HG03520 (cell line): ENCODE data around the gene SPRYD4.
A peak's percentile ranks its signal among the peaks of the same experiment; 100 is the strongest.
"Not testable (repeated sequence)": the region's sequence is repeated elsewhere in the genome, so short reads cannot be mapped to it uniquely, and the experiment has no call there.

Experiments
- ATAC-seq: cut with Tn5 transposase; IDR thresholded peaks from one replicate; pipeline ENCODE4 v1.9.1; 2021; ENCODE audit warnings: mild to moderate bottlenecking, moderate library complexity; ENCODE audit not compliant: unreplicated experiment

Gene SPRYD4

DNA sequence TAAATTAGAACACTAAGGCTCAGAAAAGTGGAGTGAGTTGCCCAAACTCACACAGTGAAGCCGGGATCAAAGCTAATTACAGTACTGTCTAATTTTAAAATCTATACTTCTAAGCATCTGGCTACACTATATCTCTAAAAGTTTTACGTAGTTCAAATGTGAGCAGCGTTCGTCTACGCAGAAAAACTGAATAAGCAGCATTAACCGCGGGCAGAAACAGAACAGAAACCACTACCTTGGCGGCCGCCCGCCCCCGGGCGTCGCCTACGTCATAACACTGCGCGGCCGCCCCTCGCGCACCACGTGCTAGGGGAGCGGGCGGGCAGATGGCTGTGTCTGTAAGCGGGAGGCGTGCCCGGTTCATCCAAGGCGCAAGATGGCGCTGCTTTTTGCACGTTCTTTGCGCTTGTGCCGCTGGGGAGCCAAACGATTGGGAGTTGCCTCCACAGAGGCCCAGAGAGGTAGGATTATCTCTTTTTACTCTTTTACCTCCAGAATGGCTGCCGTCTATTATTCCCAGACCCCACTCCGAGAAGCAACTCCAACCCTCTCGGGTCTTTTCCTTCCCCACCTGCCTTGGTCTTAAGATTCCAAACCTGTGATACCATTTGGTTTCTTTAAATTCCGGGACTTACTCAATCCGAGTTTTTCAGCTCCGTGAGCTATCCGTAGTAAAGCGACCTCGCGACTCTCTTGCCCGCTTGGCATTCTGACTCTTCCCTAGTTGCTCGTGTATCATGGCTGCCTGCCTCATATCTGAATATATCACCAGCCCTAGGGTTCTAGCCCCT is at the start of gene SPRYD4:
TSS of gene SPRYD4 (plus strand) at position 363 of the 791 bp plus-strand sequence. CDS start at position 377, 14 bp downstream.
- ATAC-seq, result peak; percentile 81

GRCh38 chr12:56420411-56420810 is 48.0 kb upstream of the SPRYD4 start:
- no peak for ATAC-seq

GRCh38 chr12:56425193-56425592 is 43.2 kb upstream of the SPRYD4 start:
- no peak for ATAC-seq

DNA sequence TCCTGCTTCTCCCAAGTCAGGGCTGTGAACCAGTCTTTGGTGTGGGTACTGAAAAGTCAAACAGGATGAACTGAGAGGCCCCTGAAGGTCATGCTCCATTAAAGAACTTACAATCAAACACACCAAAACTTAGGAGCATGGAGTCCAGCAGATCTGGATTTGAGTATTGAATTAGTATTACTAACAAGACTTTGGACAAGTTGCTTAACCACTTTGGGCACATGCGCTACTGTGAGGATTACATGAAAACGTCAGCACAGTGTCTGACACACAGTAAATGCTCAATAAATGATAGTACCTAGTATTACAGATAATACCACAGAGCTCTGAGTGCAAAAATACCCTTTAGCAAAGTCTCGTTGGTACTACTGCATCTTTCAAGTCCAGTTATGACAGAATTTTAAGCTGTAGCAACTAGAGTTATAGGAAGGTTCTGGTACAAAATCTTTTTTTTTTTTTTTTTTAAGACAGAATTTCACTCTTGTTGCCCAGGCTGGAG is 42.4 kb upstream of the SPRYD4 start:
- ATAC-seq, result no peak

DNA sequence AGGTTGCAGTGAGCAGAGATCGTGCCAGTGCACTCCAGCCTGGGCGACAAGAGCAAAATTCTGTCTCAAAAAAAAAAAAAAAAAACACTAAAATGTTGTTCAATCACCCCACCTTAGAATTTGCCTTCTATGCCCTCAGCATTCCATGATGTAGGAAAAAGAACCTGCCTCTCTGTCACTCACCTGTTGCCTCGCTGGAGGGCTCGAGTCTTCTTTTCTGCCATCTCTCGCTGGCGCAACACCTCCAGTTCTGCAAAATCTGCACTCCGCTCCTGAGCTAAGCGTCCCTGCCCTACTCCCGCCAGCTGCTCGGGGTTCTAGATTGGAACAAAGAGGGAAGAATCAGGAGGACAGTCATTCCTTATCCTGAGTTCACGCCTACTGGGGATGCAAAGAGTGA is 37.1 kb upstream of the SPRYD4 start:
- ATAC-seq, result no peak

- no peak for ATAC-seq
These were observed 36.5 kb upstream of the SPRYD4 start for GRCh38 chr12:56431850-56432249.

GRCh38 chr12:56434828-56435227 is 33.5 kb upstream of the SPRYD4 start:
- no peak for ATAC-seq

GRCh38 chr12:56437430-56438176 is 30.8 kb upstream of the SPRYD4 start:
- ATAC-seq, result no peak

- ATAC-seq, result not testable (repeated sequence)
These were observed 25.2 kb upstream of the SPRYD4 start for GRCh38 chr12:56443208-56443607.

DNA sequence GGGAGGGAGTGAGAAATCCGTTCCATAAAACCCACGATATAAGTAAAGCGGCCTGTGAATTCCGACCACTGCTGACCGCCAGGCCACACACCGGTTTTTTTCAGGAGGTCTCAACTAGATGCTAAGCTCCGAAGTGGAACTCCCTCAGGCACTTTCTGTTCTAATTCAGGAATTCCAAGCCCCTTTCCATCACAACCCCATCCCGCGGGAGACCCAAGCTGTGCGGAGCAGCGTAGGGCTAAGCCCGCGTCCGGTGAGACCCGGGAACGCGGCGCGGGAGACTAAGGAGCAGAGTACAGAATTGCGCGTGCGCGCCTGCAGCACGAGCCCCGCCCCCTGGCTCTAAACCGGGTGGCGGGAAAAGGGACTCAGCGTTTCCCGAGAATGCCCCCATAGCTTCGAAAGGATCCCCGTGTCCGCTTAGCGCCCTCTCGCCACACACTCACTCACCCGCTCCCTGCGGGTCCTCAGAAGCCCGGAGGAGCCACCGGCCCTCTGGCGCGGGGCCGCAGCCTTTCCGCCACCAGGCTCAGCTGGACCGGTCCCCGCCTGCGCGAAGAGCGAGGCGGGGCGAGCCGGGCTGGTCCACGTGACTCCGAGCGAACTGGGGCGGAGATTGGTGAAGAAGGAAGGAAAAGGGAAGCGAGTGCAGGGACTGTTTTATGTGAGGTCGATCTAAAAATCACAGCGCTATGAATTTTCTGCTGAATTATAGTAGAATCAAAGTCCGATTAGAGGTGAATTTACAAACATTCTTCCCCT is 19.3 kb upstream of the SPRYD4 start, which contains the start of gene TIMELESS:
TSS of gene TIMELESS (minus strand) at position 567 of the 762 bp plus-strand sequence. CDS start 15,256 bp downstream, outside the sequence.
- peak; percentile 91 for ATAC-seq

- ATAC-seq, result no peak
These were observed 18.8 kb upstream of the SPRYD4 start for GRCh38 chr12:56449622-56449984.

DNA sequence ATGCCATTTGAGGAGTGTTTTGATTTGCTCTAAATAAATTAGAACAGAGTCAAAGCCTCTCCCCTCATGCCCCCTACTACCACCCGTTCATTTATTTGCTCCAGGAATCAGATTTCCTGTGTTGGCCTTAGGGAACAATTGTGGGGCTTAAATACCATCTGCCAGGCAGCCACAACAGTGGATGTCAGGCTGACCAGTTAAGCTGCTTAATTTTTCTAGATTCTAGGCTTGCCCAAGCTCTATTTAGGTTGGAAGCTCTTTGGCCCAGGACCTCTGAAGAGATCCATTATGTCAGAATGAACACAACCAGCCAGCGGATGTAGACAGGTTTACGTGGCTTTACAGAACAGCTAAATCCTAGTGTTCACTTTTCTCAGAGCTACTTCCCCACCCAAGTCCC is 18.1 kb upstream of the SPRYD4 start:
- ATAC-seq, result no peak

- ATAC-seq, result no peak
These were observed 17.2 kb upstream of the SPRYD4 start for GRCh38 chr12:56451147-56451546.

DNA sequence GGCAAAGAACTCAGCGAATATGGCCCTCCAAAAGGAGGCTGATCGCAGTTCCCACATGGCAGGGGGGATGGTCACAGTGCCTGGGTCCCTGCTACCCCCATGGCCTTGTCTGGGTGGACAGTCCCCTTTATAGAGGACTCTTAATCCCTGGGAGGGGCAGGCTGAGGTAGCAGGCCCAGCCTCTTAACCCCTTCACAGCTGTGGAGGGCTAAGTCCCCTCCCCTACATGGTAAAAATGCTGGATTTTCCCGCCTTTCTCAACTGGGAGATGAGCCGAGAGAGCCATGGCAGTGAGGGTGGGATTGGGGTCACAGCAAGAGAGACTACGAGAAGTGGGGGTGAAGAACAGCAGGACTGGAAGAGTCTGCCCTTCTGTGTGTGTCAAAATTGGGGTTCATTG is 13.8 kb upstream of the SPRYD4 start, which contains the start of gene MIP:
TSS of gene MIP (minus strand) at position 101 of the 400 bp plus-strand sequence. CDS start at position 57, 44 bp downstream.
- ATAC-seq, result no peak

DNA sequence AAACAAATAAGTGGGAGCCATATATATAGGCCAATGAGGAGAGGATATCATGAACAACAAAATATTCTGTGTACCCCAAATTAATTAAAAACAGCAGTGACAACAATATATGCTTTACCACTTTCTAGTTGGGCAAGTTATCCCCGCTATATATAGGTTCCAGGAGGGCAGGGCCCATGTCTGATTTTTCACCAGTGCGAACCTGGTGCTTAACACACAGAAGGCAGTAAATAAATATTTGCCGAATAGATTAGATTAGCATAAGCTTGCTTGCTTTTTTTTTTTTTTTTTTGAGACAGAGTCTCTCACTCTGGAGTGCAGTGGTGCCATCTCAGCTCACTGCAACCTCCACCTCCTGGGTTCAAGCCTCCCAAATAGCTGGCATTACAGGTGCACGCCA is 10.6 kb upstream of the SPRYD4 start:
- no peak for ATAC-seq

DNA sequence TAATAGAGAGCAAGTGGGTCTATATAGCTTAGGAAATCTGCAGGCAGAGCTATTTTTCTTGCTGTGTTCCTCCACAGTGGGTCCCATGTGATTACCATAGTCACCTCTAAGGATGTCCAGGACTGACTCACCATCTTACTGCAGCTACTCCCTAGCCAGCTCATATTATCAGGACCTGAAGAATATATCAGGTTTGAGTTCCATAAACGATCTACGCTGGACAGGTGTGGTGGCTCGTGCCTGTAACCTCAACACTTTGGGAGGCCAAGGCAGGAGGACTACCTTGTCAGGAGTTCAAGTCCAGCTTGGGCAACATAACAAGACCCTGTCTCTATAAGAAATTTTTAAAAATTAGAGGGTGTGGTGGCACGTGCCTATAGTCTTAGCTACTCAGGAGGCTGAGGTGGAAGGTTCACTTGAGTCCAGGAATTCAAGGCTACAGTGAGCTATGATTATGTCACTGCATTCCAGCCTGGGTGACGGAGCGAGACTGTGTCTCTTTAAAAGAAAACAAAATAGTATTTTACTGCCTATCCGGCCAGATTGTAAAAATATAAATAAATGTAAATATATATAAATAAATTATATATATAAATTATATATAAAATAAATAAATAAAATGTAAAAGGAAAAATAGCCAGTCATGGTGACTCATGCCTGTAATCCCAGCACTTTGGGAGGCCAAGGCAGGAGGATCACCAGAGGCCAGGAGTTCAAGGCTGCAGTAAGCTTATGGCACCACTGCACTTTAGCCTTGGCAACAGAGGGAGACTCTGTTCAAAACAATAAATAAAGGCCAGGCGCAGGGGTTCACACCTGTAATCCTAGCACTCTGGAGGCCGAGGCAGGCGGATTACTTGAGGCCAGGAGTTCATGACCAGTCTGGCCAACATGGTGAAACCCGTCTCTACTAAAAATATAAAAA is 6.9 kb upstream of the SPRYD4 start:
- no peak for ATAC-seq

DNA sequence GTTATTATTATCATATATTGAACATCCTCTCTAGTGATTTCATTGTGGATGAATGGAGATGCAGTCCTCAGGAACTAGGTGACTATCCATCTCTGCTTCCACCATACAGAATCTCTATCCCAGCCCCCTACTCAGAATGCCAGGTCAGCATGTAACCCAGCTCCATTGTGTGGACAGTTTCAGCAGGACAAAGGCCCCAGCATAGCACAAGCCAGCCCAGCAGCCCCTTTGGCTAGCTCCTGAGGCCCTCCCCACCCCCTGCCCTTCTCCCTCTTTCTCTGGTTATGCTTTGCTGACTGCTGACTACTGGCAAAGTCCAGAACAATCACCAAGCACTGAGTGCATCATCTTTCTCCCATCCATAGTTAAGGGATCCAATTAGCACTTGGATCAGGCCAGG is 5.8 kb upstream of the SPRYD4 start:
- ATAC-seq, result no peak

GRCh38 chr12:56469007-56469930 is 891 bp downstream of the SPRYD4 start:
- ATAC-seq, result no peak

DNA sequence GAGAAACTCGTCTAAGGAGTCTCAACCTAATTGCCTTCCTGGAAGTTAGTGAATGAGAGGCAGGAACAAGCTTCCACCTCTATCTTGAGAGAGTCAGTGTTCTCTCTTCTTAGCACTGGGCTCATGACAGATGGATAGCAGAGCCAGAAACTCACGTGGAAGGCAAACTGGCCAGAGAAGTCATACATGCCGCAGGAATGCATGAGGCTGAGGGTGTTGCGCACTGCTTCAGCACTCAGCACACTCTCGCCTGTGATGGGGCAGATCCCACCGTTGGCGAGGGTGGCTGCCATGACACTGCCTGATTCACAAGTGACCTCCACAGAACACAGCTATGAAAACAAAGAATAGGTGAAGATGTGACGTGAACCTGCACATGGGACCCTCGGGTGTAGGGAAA is 6.0 kb downstream of the SPRYD4 start:
- ATAC-seq, result no peak
